GM03348 (cell line): Measurements from ENCODE around the gene ARHGDIA.
"Not testable (repeated sequence)": the region's sequence is repeated elsewhere in the genome, so short reads cannot be mapped to it uniquely, and the experiment has no call there.

Source experiments
- DNase-seq: peaks from one replicate; pipeline ENCODE4 v3.0.0; 2012; ENCODE audit warnings: low spot score

Gene ARHGDIA

GRCh38 chr17:81842725-81843504, 28.2 kb downstream of the ARHGDIA start:
- peak; percentile 31 for DNase-seq

DNA sequence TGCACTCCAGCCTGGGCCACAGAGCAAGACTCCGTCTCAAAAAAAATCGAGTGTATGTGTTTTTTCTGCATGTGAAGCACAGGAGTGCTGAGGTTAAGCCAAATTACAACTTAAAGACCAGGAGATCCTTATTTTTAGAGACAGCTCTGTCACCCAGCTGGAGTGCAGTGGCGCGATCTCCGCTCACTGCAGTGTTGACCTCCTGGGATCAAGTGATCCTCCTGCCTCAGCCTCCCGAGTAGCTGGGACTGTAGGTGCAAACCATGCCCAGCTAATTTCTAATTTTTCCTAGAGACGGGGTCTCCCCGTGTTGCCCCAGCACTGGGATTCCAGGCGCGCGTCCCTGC, 28.8 kb downstream of the ARHGDIA start:
- DNase-seq = no peak

DNA sequence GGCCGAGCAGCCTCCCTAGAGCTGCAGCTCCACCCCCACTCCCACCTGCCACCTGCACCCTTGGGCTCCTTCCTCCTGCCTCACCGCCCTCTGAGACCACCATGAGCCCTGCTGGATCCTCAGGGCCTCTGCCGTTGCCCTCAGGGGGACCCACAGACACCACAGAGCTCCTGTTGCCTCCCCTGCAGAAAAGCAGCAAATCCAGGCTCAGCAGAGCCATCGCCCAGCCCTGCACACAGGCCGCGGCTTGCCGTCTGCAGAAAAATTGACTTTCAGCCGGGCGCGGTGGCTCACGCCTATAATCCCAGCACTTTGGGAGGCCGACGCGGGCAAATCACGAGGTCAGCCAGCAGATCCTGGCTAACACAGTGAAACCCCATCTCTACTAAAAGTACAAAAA, 29.3 kb downstream of the ARHGDIA start:
- DNase-seq = no peak

- DNase-seq = no peak
These were observed 30.0 kb downstream of the ARHGDIA start for GRCh38 chr17:81840826-81841778.

GRCh38 chr17:81840059-81840458, 31.1 kb downstream of the ARHGDIA start:
- DNase-seq = not testable (repeated sequence)

DNA sequence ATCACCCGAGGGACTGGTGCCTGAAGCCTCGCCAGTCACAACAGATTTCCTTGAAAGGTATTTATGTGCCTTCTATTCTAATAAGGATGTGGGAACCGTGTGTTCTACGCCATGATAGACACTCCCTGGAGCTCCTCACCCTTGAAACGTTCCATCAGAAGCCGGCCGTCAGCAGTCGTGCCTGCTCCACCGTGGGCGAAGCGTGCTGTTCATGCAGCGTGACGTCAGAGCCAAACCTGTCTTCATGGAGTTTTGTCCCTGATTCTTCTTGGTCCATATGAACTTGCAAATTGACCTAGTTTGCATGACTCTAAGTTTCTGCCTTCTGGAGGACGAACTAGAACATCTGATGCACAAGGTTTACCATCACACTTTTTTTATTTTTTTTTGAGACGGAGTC, 31.8 kb downstream of the ARHGDIA start:
- no peak for DNase-seq

- DNase-seq = no peak
These were observed 32.3 kb downstream of the ARHGDIA start for GRCh38 chr17:81838753-81839255.

DNA sequence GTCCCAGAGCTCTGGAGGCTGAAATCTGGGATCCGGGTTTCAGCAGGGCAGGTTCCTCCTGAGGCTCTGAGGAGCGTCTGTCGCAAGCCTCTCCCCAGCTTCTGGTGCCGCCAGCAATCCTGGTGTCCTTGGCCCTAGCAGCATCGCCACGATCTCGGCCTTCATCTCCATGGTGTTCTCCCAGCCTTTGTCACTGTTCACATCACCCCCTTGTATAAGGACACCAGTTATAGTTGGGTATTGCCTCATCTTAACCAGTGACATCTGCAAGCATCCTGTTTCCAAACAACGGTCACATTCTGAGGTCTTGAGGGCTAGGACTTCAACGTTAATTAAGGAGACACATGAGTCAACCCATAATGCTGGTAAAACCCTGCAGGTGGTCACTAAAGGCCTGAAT, 33.5 kb downstream of the ARHGDIA start:
- DNase-seq = no peak

- no peak for DNase-seq
These were observed 36.3 kb downstream of the ARHGDIA start, which contains the start of gene PPP1R27 for GRCh38 chr17:81834831-81835267. Gene PPP1R27 (minus strand): TSS chr17:81835050. CDS start chr17:81834953, 97 bp downstream.

DNA sequence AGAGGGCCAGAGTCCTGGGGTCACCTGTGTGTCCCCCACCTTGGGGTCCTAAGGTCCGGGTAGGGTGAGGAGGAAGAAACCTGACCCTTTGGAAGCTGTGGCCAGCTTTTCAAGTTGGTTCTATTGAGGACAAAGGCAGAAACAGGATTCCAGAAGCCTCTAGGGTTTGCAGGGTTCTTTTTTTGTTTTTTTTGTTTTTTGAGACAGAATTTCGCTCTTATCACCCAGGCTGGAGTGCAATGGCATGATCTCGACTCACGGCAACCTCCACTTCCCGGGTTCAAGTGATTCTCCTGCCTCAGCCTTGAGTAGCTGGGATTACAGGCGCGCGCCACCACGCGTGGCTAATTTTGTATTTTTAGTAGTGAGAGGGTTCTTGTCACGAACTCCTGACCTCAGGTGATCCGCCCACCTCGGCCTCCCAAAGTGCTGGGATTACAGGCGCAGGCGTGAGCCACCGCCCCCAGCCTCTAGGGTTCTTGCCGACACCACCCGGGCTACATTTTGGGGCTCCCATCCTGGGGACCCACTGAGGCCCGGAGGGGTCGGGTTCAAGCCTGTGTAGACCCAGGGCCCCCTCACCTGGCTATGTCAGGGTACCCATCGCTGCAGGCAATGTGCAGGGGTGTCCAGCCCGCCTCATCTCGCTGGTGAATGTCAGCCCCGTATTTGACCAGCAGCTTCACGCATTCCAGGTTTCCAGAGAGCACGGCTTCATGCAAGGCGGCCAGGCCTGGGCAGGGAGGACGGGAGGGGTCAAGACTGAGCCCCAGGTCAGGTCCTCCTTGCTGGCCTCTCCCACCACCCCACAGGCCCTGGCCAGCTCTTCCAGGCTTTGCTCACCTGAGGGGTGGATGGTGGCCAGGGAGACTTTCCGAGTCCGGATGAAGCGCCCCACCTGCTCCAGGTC, 37.0 kb downstream of the ARHGDIA start:
- no peak for DNase-seq

GRCh38 chr17:81833160-81833920, 37.8 kb downstream of the ARHGDIA start, which contains the start of gene MCRIP1:
Gene MCRIP1 (minus strand): TSS chr17:81833291. CDS start chr17:81824506, 8,785 bp downstream.
- DNase-seq = peak; percentile 99

- DNase-seq = peak; percentile 66
These were observed 38.5 kb downstream of the ARHGDIA start for GRCh38 chr17:81832608-81833159.

DNA sequence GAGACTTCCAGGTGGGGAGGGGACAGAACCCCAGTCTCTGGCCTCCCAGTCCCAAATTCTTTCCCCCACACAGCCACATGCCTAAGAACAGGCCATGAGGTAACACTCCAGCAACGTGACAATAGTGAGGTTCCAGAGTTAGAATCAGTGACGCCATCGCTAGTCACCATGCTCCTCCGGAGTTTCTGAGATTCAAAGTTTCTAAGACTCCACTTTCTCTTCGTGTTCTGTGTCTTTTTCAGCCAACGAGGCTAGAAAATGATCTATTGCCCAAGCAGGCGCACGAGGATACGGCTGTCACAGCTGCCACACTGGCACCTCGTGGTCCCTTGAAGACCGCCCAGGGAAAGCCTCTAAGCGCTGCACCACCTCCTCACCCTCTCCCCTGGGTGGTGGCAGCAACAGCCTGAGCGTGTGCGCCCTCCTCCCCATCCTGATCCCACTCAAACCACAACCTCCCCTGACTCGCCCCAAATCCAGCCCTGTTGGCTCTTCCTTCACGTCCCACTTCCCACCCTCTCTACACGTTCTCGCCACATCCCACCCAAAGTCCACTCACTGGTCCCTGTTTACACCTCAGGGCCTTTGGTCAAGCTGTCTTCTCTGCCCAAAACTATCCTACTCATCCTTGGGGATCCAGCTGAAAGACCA, 39.1 kb downstream of the ARHGDIA start:
- peak; percentile 57 for DNase-seq

- DNase-seq = no peak
These were observed 39.6 kb downstream of the ARHGDIA start for GRCh38 chr17:81831563-81831956.

GRCh38 chr17:81829858-81830257, 41.3 kb downstream of the ARHGDIA start:
- no peak for DNase-seq

- no peak for DNase-seq
These were observed 42.5 kb downstream of the ARHGDIA start for GRCh38 chr17:81828656-81829055.

DNA sequence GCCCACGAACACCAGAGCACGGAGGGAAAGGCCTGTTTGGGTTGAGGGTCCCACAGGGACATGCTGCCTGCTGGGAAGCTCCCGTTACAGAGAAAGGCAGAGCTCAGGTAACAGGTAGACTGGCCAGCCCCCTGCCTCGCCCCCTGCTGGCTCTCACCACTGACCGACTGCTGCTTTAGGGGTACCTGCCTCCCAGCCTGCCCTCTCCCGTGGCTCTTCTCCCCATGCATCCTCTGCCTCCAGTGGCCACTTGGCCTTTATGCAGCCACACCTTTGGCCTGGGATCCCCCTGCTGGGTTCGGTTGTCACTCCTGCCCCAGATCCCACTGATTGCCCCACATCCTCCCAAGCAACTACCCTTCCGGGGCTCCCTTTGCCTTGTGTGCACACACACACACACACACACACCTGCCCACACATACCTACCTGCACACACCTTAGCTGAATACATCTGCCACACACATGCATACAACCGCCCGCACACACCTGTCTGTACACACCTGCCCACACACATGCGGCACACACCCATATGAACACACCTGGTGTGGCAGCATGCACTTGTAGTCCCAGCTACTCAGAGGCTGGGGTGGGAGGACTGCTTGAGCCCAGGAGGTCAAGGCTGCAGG, 45.2 kb downstream of the ARHGDIA start:
- no peak for DNase-seq

DNA sequence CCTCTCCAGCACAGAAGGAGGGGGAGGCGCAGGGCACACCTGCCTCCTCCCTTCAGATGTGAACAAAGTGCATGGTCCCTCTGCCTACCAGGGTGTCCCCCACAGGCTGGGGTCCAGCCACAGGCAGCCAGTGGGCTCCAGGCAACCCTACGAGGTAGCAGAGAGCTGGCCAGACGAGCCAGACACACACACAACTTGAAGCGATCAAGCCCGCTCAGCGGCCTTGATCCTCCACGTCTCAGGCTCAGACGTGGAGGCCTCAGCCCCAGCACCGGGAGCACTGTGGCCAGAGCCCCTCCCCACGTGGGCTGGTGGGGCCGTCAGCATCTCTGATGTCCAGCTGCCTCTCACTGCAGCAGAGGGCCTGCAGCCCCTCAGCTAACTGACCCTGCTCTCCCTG, 46.5 kb downstream of the ARHGDIA start:
- DNase-seq = no peak

DNA sequence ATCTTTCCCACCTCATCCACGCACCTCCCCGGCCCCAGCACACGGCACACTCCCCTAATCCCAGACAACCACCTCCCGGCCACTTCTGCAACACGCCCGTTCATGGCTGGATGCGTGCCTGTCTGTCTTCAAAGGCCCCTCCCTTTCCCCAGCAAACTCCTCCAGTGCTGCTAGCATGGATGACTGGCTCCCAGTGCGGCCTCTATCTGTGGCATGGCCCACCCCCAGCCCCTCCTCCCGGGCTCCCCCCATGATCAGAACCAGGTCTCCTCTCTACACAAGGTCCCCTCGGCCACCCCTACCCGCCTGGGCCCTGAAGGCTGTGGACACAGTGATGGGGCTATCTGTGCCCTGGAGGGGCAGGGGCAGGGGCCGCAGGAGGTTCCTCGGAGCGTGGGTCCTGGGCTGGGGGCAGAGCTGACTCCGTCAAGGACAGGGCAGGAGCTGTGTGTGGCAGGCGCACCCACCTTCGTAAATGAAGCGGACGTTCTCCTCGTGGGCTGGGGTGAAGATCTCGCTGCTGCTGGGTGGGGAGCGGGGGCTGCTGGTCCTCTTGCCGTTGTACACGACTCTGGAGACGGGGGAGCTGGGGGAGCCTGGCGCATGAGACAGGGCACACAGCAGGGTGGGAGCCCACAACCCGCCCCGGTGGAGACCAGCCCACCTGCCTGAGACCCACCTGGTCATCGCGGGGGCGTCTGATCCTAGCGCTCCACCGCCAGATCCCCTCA, 47.2 kb downstream of the ARHGDIA start:
- no peak for DNase-seq
